ENCODE measurements around the gene JAKMIP1. TPM values are rescaled to one million over a fixed set of nuclear protein-coding genes. Genes with fewer than 3 reads are reported as not detected.

JAKMIP1 gene
- total RNA-seq, 4 donors from 2014 or later, result 0.39 to 4.5 (median 1.9) TPM; not detected in 1

DNA sequence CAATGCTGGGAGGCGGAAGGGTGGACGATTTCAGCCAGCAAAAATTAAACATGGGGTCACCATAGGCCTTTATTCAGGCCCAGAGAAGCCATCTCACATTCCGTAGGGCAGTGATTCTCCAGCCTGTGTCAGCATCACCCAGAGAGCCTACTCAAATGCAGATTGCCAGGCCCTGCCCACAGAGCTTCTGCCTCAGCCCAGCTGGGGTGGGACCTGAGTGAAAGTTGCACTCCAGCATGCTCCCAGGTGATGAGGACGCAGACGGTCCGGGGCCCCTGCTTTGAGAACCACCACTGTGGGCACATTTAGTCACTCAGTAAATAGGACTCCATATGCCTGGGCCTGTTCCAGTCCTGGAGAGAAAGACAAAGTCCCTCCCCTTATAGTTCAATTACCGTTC, 169.7 kb downstream of the JAKMIP1 start:
- 50% methylated on average over 1 of the region's 7 CpGs; no CpG with 5 or more reads in 1 of the 2 donors for WGBS, 2 donors (ENCODE audit: low coverage in 1 of 2)
- H3K4me3 ChIP-seq, result no peak overlapping the region
- no peak overlapping the region for H3K27ac ChIP-seq
- no peaks in the 10 kb centered on the region for H3K9me3 ChIP-seq
- TF ChIP-seq CTCF (IDR thresholded peaks at IDR 0.05) (no peak), POLR2AphosphoS5 (IDR thresholded peaks at IDR 0.05) (no peak), EP300 (IDR thresholded peaks at IDR 0.05) (no peak), POLR2A (IDR thresholded peaks at IDR 0.05) (no peak)
- peaks cover 0 to 18% (median 0%) of the 10 kb centered on the region in 3 donors for H3K4me1 ChIP-seq
- peaks cover 11% of the 10 kb centered on the region for H3K27me3 ChIP-seq
- ATAC-seq, result no peak
- no peaks in the 10 kb centered on the region for H3K36me3 ChIP-seq

DNA sequence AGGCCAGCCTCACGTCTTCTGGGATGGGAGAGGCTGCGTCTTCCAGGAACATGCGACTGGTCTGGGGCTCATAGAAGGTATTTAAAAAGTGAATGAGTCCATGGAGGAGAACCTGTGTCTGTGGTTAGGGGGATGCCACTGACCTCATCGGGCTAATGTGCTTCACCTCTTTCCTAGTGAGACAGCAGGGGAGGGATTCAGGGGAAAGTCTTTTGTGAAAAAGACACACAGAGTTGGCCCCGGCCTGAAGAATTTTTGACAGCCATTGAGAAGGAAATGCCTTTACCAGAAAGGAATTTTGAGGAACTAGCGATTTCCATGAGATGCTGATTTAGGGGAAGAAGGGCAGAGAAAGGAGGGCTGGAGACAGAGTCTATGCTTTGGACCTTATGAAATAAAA, 171.1 kb downstream of the JAKMIP1 start:
- no peak overlapping the region for H3K27ac ChIP-seq
- 61% methylated on average over 3 to 6 of the region's 6 CpGs for WGBS, 2 donors (ENCODE audit: low coverage in 1 of 2)
- no peaks in the 10 kb centered on the region for H3K9me3 ChIP-seq
- no peaks in the 10 kb centered on the region for H3K36me3 ChIP-seq
- H3K4me3 ChIP-seq, result no peak overlapping the region
- TF ChIP-seq POLR2A (IDR thresholded peaks at IDR 0.05) (no peak), POLR2AphosphoS5 (IDR thresholded peaks at IDR 0.05) (no peak), EP300 (IDR thresholded peaks at IDR 0.05) (no peak), CTCF (IDR thresholded peaks at IDR 0.05) (no peak)
- no peak for ATAC-seq
- peaks cover 11% of the 10 kb centered on the region for H3K27me3 ChIP-seq
- H3K4me1 ChIP-seq, result peaks cover 0 to 18% (median 0%) of the 10 kb centered on the region in 3 donors

GRCh38 chr4:6028168-6028567, 172.2 kb downstream of the JAKMIP1 start:
- Histone ChIP-seq H3K4me1 (peaks cover 0 to 18% (median 0%) of the 10 kb centered on the region in 3 donors), H3K9me3 (no peaks in the 10 kb centered on the region), H3K27me3 (peaks cover 14% of the 10 kb centered on the region), H3K27ac (no peak overlapping the region), H3K36me3 (no peaks in the 10 kb centered on the region), H3K4me3 (no peak overlapping the region)
- 49 to 100% methylated on average over 3 of the region's 10 CpGs for WGBS, 2 donors (ENCODE audit: low coverage in 1 of 2)
- TF ChIP-seq POLR2A (IDR thresholded peaks at IDR 0.05), result no peak
- no peak for TF ChIP-seq POLR2AphosphoS5 (IDR thresholded peaks at IDR 0.05)
- TF ChIP-seq EP300 (IDR thresholded peaks at IDR 0.05), result no peak
- no peak for TF ChIP-seq CTCF (IDR thresholded peaks at IDR 0.05)
- ATAC-seq, result no peak

DNA sequence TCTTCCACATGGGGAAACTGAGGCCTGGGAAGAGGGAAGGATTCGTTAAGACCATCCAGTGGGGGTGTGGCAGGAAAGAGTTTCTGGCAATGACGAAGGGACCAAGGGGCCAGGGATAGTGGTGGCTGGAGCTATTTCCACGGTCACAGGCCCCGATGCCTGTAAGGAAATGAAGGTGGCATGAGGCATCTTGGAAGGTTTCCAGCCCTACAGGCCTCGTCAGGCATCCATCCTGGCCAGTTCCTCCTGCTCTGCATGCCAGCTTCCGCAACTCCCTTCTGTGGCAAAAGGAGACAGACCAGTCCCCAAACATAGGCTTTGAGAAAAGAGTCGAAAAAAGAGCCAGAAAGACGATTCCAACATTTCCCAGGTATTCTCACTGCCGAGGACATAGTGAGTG, 173.0 kb downstream of the JAKMIP1 start:
- WGBS, 2 donors (ENCODE audit: low coverage in 1 of 2), result 64 to 67% methylated on average over 3 to 6 of the region's 9 CpGs
- ATAC-seq, result no peak
- H3K4me3 ChIP-seq, result no peak overlapping the region
- H3K36me3 ChIP-seq, result no peaks in the 10 kb centered on the region
- peaks cover 22% of the 10 kb centered on the region for H3K27me3 ChIP-seq
- H3K27ac ChIP-seq, result no peak overlapping the region
- peaks cover 0 to 10% (median 0%) of the 10 kb centered on the region in 3 donors for H3K4me1 ChIP-seq
- no peaks in the 10 kb centered on the region for H3K9me3 ChIP-seq
- TF ChIP-seq POLR2A (IDR thresholded peaks at IDR 0.05) (no peak), CTCF (IDR thresholded peaks at IDR 0.05) (no peak), POLR2AphosphoS5 (IDR thresholded peaks at IDR 0.05) (no peak), EP300 (IDR thresholded peaks at IDR 0.05) (no peak)

DNA sequence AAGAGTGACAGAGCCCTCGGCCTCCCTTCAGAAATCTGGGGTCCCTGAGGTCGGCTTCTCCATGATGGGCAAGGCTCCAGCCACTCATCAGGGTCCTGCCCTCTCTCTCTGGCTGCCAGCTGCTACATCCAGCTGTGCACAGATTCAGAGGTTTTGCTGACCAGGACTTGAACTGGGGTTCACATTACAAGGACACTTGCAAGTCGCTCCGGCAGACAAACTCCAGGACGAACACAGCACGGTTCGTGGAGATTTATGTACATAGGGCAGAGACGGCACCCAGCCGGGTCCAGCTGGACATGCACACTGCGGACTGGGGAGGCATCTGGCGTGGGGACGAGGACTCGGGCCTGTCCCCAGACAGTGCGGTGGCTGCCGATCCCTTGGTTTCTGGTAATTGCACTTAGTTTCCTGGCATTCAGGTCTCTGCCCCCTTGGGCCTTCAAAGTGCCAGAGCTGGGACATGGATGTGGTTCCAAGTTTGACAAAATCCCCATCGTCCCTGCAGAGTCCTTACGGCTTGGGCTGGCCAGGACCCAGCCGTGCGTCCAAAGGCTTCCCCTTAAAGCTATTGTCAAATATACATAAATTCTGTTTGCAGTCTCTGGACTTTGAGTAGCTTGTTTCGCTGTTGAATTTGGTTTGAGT, 175.9 kb downstream of the JAKMIP1 start:
- Histone ChIP-seq H3K36me3 (no peaks in the 10 kb centered on the region), H3K27me3 (peaks cover 50% of the 10 kb centered on the region), H3K4me3 (no peak overlapping the region), H3K27ac (no peak overlapping the region), H3K4me1 (no peaks in the 10 kb centered on the region), H3K9me3 (no peaks in the 10 kb centered on the region)
- no peak for TF ChIP-seq EP300 (IDR thresholded peaks at IDR 0.05)
- no peak for TF ChIP-seq CTCF (IDR thresholded peaks at IDR 0.05)
- no peak for TF ChIP-seq POLR2AphosphoS5 (IDR thresholded peaks at IDR 0.05)
- no peak for TF ChIP-seq POLR2A (IDR thresholded peaks at IDR 0.05)
- WGBS, 2 donors (ENCODE audit: low coverage in 1 of 2), result 78 to 80% methylated on average over 10 to 12 of the region's 20 CpGs
- no peak for ATAC-seq
